ENCODE data around the gene MBIP. TPM values are rescaled to one million over a fixed set of nuclear protein-coding genes. Genes with fewer than 3 reads are reported as not detected.

Gene MBIP
- total RNA-seq, 1 experiment from 2014 or later, result 27.8 TPM

DNA sequence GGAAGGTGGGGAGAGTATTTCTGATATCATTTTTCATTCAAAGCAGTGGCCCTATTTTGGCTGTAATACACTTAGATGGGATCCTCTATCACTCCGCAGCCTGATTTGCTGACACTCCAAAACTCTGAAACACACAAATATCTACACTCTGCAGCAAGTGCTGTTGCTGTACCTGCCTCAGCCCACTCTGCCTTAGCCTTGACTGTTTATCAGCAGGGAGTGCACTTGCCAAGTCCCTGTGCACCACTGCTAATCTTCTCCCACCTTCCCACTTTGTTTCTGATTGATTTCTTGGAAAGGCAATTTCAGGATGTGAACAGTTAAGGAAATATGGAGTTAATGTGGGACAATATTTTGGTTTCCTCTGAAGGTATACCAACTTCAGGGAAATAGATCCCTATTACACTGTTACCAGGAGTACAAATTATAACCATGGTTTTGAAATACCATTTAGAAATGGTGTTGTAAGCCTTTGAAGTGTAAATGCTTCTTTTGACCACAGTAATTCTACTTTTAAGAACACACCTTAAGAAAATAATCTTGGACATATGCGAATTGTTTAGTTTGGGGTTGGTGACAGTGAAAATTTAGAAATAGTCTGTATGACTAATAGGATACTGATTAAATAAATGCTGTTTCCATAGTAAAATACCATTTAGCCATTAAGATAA, 59.3 kb downstream of the MBIP start:
- no TSS peak for BruUV-seq (replicated peaks)
- peaks cover 3% of the 10 kb centered on the region for H3K4me1 Mint-ChIP-seq (ENCODE audit: low read depth, unreplicated experiment)
- ChIA-PET POLR2A (no interaction called here), CTCF (no interaction called here)
- no peaks in the 10 kb centered on the region for H3K36me3 ChIP-seq (ENCODE audit: control insufficient read depth, insufficient read depth, low read length)
- intact Hi-C loops (cut with micrococcal nuclease; ENCODE audit: unreplicated experiment), result no loop called here
- DNase-seq, result no peak
- no peak overlapping the region for H3K27ac Mint-ChIP-seq (ENCODE audit: unreplicated experiment)
- no peaks in the 10 kb centered on the region for H3K27me3 Mint-ChIP-seq (ENCODE audit: insufficient read depth, unreplicated experiment)
- no peaks in the 10 kb centered on the region for H3K4me1 ChIP-seq
- H3K4me3 Mint-ChIP-seq (ENCODE audit: unreplicated experiment), result no peak overlapping the region
- TF ChIP-seq CTCF (IDR thresholded peaks at IDR 0.05; ENCODE audit: insufficient read depth in 1 of 2, low read depth in 1 of 2, low read length in 1 of 2, severe bottlenecking in 1 of 2, unreplicated experiment in 1 of 2), result no peak
- no peak overlapping the region for H3K4me3 ChIP-seq (ENCODE audit: low read depth, low read length)
- no peaks in the 10 kb centered on the region for H3K9me3 ChIP-seq
- H3K36me3 Mint-ChIP-seq (ENCODE audit: insufficient read depth, unreplicated experiment), result no peaks in the 10 kb centered on the region
- H3K27me3 ChIP-seq (replicated peaks; ENCODE audit: control insufficient read depth, insufficient read depth, low read length), result no peaks in the 10 kb centered on the region
- no peaks in the 10 kb centered on the region for H3K9me3 Mint-ChIP-seq (ENCODE audit: unreplicated experiment)

- Histone ChIP-seq H3K36me3 (ENCODE audit: control insufficient read depth, insufficient read depth, low read length) (no peaks in the 10 kb centered on the region), H3K9me3 (no peaks in the 10 kb centered on the region), H3K4me1 (no peaks in the 10 kb centered on the region), H3K27me3 (replicated peaks; ENCODE audit: control insufficient read depth, insufficient read depth, low read length) (no peaks in the 10 kb centered on the region), H3K4me3 (ENCODE audit: low read depth, low read length) (no peak overlapping the region)
- Mint-ChIP-seq H3K27me3 (ENCODE audit: insufficient read depth, unreplicated experiment) (no peaks in the 10 kb centered on the region), H3K36me3 (ENCODE audit: insufficient read depth, unreplicated experiment) (no peaks in the 10 kb centered on the region), H3K9me3 (ENCODE audit: unreplicated experiment) (no peaks in the 10 kb centered on the region), H3K4me1 (ENCODE audit: low read depth, unreplicated experiment) (peaks cover 10% of the 10 kb centered on the region), H3K4me3 (ENCODE audit: unreplicated experiment) (no peak overlapping the region), H3K27ac (ENCODE audit: unreplicated experiment) (no peak overlapping the region)
- ChIA-PET CTCF (no interaction called here), POLR2A (no interaction called here)
- intact Hi-C loops (cut with micrococcal nuclease; ENCODE audit: unreplicated experiment), result no loop called here
- no TSS peak for BruUV-seq (replicated peaks)
- no peak for TF ChIP-seq CTCF (IDR thresholded peaks at IDR 0.05; ENCODE audit: insufficient read depth in 1 of 2, low read depth in 1 of 2, low read length in 1 of 2, severe bottlenecking in 1 of 2, unreplicated experiment in 1 of 2)
- DNase-seq, result no peak
Measured at GRCh38 chr14:36258241-36258640, 62.2 kb downstream of the MBIP start.

DNA sequence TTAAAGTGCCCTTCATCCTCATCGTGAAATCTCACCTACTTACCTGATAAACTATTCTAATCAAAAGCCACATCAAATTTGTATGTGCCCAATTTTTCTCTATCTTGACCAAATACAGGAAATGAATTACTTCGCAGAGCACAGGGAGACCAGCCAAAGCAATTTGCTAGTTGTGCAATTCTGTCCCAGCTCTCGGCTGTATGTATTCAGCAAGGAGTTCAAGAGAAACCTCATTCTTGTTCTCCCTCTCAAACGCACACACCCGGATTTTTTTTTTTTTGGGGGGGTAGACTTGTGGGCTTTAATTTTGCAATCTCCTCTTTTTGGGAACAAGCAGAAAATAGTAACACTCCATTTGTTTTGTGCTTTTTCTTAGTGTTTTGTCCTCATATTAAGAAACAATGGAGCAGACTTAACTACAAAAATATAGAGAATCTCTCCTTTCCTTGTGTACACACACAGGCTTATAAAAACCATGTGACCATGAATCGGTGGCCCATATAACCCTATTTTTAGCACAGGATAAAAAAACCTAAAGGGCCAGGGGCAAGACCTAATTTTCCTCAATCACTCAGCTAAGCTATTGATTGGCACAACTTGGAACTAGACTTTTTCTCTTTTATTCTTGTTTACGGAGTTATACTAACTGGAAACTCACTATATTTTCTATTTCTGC, 64.2 kb downstream of the MBIP start:
- DNase-seq, result no peak
- no peaks in the 10 kb centered on the region for H3K4me1 ChIP-seq
- no peaks in the 10 kb centered on the region for H3K27me3 ChIP-seq (replicated peaks; ENCODE audit: control insufficient read depth, insufficient read depth, low read length)
- Mint-ChIP-seq H3K36me3 (ENCODE audit: insufficient read depth, unreplicated experiment) (no peaks in the 10 kb centered on the region), H3K4me1 (ENCODE audit: low read depth, unreplicated experiment) (peaks cover 10% of the 10 kb centered on the region), H3K9me3 (ENCODE audit: unreplicated experiment) (no peaks in the 10 kb centered on the region), H3K27me3 (ENCODE audit: insufficient read depth, unreplicated experiment) (no peaks in the 10 kb centered on the region), H3K27ac (ENCODE audit: unreplicated experiment) (no peak overlapping the region), H3K4me3 (ENCODE audit: unreplicated experiment) (no peak overlapping the region)
- intact Hi-C loops (cut with micrococcal nuclease; ENCODE audit: unreplicated experiment), result no loop called here
- H3K9me3 ChIP-seq, result no peaks in the 10 kb centered on the region
- ChIA-PET POLR2A (no interaction called here), CTCF (no interaction called here)
- no peaks in the 10 kb centered on the region for H3K36me3 ChIP-seq (ENCODE audit: control insufficient read depth, insufficient read depth, low read length)
- TF ChIP-seq CTCF (IDR thresholded peaks at IDR 0.05; ENCODE audit: insufficient read depth in 1 of 2, low read depth in 1 of 2, low read length in 1 of 2, severe bottlenecking in 1 of 2, unreplicated experiment in 1 of 2), result no peak
- BruUV-seq (replicated peaks), result no TSS peak
- H3K4me3 ChIP-seq (ENCODE audit: low read depth, low read length), result no peak overlapping the region

Measured in Caco-2 (cell line).